Measurements from ENCODE around the gene CMSS1. TPM values are rescaled to one million over a fixed set of nuclear protein-coding genes. Genes with fewer than 3 reads are reported as not detected.

Gene CMSS1
- total RNA-seq, 1 experiment from 2014 or later: 86.3 TPM

- no peaks in the 10 kb centered on the region for H3K36me3 ChIP-seq (ENCODE audit: control insufficient read depth, insufficient read depth, low read length)
- TF ChIP-seq CTCF (IDR thresholded peaks at IDR 0.05): peak; percentile 82
- TF ChIP-seq POLR2AphosphoS5 (IDR thresholded peaks at IDR 0.05; ENCODE audit: low read depth, low read length): no peak
- in situ Hi-C loops (cut with HindIII; ENCODE audit: low pct_unique_long_range_greater_than_20kb, low sequenced_read_pairs): no loop called here
- peak; percentile 99 for ATAC-seq
- intact Hi-C loops (cut with micrococcal nuclease; ENCODE audit: unreplicated experiment): no loop called here
- H3K27me3 ChIP-seq (ENCODE audit: control insufficient read depth, insufficient read depth, low read length): peaks cover 22% of the 10 kb centered on the region
- H3K27ac ChIP-seq (ENCODE audit: low read length): no peak overlapping the region
- DNase-seq (ENCODE audit: low read depth, low spot score): no peak
- no peak overlapping the region for H3K4me3 ChIP-seq (ENCODE audit: low read depth in 2 of 2, low read length in 2 of 2)
- no peaks in the 10 kb centered on the region for H3K9me3 ChIP-seq (ENCODE audit: control insufficient read depth, insufficient read depth, low read depth, low read length)
- CTCF ChIA-PET: interaction anchor here (0.6 to 1.1 kb wide), 2 partner anchors 35 to 397 kb away, joined by 4 to 9 read pairs; no protein-coding TSS in a partner anchor
- POLR2A ChIA-PET: no interaction called here
- no TSS peak for BruUV-seq (replicated peaks)
- H3K4me1 ChIP-seq (ENCODE audit: control insufficient read depth, insufficient read depth, low read length): no peaks in the 10 kb centered on the region
Measured at GRCh38 chr3:99789011-99789721, 28.5 kb upstream of the CMSS1 start.

GRCh38 chr3:99794485-99794884, 23.2 kb upstream of the CMSS1 start:
- H3K4me3 ChIP-seq (ENCODE audit: low read depth in 2 of 2, low read length in 2 of 2): no peak overlapping the region
- DNase-seq (ENCODE audit: low read depth, low spot score) (no peak), ATAC-seq (no peak)
- BruUV-seq (replicated peaks): no TSS peak
- CTCF ChIA-PET: no interaction called here
- no peak for TF ChIP-seq CTCF (IDR thresholded peaks at IDR 0.05)
- TF ChIP-seq POLR2AphosphoS5 (IDR thresholded peaks at IDR 0.05; ENCODE audit: low read depth, low read length): no peak
- TF ChIP-seq REST (IDR thresholded peaks at IDR 0.05; ENCODE audit: insufficient read depth in 1 of 2, low read depth in 2 of 2, low read length in 1 of 2): no peak
- TF ChIP-seq TCF7L2 (IDR thresholded peaks at IDR 0.05; ENCODE audit: low read depth, low read length): no peak
- no peak for TF ChIP-seq SIN3A (IDR thresholded peaks at IDR 0.05; ENCODE audit: borderline replicate concordance, insufficient read depth, low read depth, low read length)
- H3K9me3 ChIP-seq (ENCODE audit: control insufficient read depth, insufficient read depth, low read depth, low read length): no peaks in the 10 kb centered on the region
- H3K36me3 ChIP-seq (ENCODE audit: control insufficient read depth, insufficient read depth, low read length): no peaks in the 10 kb centered on the region
- in situ Hi-C loops (cut with HindIII; ENCODE audit: low pct_unique_long_range_greater_than_20kb, low sequenced_read_pairs): no loop called here
- H3K27me3 ChIP-seq (ENCODE audit: control insufficient read depth, insufficient read depth, low read length): peaks cover 18% of the 10 kb centered on the region
- intact Hi-C loops (cut with micrococcal nuclease; ENCODE audit: unreplicated experiment): no loop called here
- POLR2A ChIA-PET: no interaction called here
- H3K27ac ChIP-seq (ENCODE audit: low read length): no peak overlapping the region
- H3K4me1 ChIP-seq (ENCODE audit: control insufficient read depth, insufficient read depth, low read length): no peaks in the 10 kb centered on the region
